GM08714 (cell line): ENCODE results near the gene PTX4.

Source experiments
- H3K4me3 ChIP-seq: fragments of 200-500 bp; sonication (Bioruptor generic); 2 replicates; pipeline ENCODE4 v1.5.1; 2014; ENCODE audit warnings: mild to moderate bottlenecking, low read length, inconsistent platforms
- ZNF274 ChIP-seq: IDR thresholded peaks from 2 replicates; pipeline ENCODE4 v1.6.1; 2012; ENCODE audit warnings: mild to moderate bottlenecking, low read depth, low read length

PTX4 gene

GRCh38 chr16:1510941-1511351 lies 22.2 kb upstream of the PTX4 start:
- H3K4me3 ChIP-seq, result no peak overlapping the region
- TF ChIP-seq ZNF274, result no peak

DNA sequence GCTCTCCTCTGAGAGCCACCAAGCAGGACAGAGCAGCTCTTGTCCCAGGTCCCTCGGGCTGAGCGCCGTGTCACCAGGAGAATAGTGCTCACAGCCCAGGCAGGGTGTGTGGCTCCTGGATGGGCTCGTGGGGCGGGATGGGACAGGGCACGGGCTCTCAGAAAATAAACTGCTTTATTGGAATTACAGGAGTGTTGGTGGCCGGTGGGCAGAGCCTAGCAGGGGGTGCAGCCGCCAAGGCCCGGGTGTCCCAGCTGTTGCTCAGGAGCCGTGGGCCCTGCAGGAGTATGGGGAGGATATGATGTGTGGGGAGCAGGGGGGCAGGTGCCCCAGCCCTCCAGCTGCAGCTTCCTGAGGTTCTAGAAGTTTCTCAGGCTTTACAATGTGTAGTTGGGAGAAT lies 21.5 kb upstream of the PTX4 start:
- no peak overlapping the region for H3K4me3 ChIP-seq

GRCh38 chr16:1509307-1510221 lies 20.8 kb upstream of the PTX4 start:
- H3K4me3 ChIP-seq, result no peak overlapping the region
- no peak for TF ChIP-seq ZNF274

More for the DNA sequence above, 21.5 kb upstream of the PTX4 start:
- no peak for TF ChIP-seq ZNF274

DNA sequence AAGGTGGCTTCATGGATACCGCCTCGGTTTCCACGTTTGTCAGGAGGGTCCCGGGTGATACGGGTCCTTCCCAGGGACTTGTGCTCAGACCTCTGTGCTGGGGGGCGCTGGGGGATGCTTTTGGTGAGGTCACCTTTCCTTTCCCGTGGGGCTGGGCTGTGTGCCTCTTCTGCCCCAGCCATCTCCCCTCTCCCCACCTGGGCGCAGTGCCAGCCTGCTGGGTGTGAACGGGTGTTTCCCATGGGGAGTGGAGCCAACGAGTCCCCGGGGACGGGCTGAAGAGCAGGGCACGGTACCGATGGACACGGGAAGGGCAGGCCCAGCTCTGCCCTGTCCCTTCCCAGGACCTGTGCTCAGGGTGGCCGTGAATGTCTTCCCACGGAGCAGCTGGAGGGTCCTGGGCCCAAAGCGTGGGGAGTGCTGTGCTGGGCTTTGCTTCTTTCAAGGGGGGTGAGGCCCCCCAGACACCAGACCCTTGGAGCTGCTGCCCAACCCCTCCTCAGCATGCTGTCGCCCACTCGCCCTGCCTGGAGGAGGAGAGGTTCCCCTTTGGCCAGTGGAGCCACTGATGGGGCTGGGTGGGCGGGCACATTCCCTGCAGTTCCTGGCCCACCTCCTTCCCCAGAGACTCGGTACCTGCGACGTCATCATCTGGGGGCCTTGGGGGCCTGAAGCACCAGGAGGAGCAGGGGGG lies 19.9 kb upstream of the PTX4 start:
- no peak overlapping the region for H3K4me3 ChIP-seq
- no peak for TF ChIP-seq ZNF274

DNA sequence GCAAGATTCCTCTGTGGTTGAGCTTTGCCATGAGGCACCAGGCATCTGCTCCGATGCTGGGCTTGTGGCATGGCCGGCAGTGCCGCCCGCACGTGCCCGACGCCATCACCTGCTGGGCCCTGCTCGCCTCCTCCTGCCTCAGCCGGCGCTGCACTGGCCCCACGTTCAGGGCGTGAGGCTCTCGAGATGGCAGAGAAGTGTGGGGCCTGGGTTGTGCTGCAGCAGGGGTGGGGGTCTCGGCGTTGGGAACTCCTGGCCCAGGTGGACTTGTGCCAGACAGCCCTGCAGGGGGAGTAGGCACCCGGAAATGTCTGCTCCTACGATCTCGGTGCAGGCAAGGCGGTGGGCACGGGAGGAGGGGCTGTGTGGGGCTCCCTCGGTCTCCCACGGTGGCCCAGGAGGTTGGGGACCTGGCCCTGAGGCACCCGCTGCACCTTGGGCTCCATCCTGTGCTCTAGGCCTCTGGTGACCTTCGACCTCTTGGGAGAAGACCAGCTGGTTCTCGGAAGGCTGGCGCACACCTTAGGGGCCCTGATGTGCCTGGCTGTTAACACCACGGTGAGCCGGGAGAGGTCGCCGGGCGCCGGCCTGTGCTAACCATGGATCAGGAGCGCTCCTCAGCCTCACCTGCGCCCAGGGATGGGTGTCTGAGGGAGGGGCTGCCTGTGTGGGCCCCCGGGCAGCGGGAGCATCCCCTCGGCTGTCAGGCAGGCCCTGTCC lies 17.9 kb upstream of the PTX4 start:
- no peak for TF ChIP-seq ZNF274

DNA sequence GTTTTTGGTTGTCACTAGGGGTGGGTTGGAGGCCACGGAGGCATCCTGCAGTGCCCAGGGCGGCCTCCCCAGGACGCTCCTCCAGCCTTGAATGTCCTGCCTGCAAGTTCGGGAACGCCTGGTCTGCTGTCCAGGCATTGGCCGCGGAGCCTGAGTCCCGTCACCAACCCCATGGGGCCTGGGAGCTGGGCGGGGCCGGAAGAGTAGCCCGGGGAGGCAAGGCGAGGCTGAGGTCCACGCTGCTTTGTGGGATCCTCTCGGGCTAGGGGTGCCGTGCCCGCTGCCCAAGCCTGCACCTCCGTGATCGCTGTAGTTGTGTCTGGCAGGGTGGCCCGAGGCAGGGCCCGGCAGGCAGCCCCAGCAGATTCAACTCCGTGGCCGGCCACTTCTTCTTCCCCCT lies 17.2 kb upstream of the PTX4 start:
- H3K4me3 ChIP-seq, result no peak overlapping the region
- no peak for TF ChIP-seq ZNF274

More for the DNA sequence above, 17.9 kb upstream of the PTX4 start:
- no peak overlapping the region for H3K4me3 ChIP-seq

- TF ChIP-seq ZNF274, result no peak
Measured at GRCh38 chr16:1505073-1505844, 16.5 kb upstream of the PTX4 start.

DNA sequence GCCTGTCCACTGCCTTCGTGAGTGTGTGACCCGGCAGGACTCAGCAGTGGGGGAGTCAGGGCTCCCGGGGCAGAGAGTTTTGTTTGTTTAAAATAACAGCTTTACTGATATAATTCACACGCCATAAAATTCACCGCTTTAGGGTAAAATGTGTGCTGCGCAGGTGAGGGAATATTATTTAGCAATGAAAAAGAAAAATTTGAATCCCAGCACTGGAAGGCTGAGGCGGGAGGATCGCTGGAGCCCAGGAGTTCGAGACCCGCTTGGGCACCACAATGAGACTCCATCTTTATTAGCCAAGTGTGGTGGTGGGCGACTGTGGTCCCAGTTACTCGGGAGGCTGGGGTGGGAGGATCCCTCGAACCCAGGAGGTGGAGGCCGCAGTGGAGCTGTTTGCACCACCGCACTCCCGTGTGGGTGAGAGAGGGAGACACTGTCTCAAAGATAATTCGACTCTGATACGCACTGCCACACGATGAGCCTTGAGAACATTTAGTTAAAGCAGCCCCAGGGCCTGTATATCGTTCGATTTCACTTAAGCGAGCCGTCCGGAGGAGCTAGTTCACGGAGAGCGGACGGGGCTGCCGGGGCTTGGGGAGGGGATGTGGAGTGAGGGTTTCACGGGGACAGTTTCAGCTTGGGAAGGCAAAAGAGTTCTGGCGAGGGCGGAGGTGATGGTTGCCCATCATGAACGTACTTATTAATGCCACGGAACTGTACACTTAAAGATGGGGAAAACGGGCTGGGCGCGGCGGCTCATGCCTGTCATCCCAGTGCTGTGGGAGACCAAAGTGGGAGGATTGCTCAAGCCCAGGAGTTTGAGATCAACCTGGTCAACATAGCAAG lies 14.6 kb upstream of the PTX4 start:
- TF ChIP-seq ZNF274, result no peak
- H3K4me3 ChIP-seq, result no peak overlapping the region

More at GRCh38 chr16:1505073-1505844, 16.5 kb upstream of the PTX4 start:
- no peak overlapping the region for H3K4me3 ChIP-seq

GRCh38 chr16:1502092-1503004 lies 13.6 kb upstream of the PTX4 start:
- TF ChIP-seq ZNF274, result no peak

GRCh38 chr16:1501630-1502029 lies 12.9 kb upstream of the PTX4 start:
- no peak overlapping the region for H3K4me3 ChIP-seq
- TF ChIP-seq ZNF274, result no peak

More at GRCh38 chr16:1502092-1503004, 13.6 kb upstream of the PTX4 start:
- no peak overlapping the region for H3K4me3 ChIP-seq

DNA sequence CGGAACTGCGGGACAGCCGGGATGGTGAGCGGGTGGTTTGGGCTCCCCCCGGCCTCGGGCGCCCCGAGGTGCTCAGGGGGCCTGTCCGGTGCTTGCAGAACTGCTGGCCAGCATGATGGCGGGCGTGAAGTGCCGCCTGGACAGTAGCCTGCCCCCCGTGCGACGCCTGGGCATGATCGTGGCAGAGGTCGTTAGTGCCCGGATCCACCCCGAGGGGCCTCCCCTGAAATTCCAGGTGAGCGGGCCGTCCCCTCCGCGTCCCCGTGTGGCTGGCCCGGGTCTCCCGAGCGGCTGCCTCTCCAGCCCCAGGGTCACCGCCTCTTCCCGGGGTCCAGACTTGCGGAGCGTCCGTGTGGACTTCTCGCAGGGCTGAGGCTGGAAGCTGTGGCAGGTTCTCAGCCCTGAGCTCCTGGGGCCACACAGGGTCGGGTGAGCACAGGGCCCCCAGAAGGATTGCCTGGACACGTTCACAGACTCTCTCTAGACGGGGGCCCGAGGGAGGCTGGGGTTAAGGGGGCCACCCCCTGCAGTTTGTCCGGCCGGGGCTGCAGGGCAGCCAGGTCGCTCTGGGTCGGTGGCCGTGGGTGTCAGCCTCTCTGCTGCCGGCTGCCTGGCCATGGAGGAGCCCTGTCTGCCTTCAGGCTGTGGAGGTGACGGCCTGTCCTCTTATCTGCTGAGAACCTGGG lies 11.9 kb upstream of the PTX4 start:
- H3K4me3 ChIP-seq, result no peak overlapping the region
- TF ChIP-seq ZNF274, result no peak

DNA sequence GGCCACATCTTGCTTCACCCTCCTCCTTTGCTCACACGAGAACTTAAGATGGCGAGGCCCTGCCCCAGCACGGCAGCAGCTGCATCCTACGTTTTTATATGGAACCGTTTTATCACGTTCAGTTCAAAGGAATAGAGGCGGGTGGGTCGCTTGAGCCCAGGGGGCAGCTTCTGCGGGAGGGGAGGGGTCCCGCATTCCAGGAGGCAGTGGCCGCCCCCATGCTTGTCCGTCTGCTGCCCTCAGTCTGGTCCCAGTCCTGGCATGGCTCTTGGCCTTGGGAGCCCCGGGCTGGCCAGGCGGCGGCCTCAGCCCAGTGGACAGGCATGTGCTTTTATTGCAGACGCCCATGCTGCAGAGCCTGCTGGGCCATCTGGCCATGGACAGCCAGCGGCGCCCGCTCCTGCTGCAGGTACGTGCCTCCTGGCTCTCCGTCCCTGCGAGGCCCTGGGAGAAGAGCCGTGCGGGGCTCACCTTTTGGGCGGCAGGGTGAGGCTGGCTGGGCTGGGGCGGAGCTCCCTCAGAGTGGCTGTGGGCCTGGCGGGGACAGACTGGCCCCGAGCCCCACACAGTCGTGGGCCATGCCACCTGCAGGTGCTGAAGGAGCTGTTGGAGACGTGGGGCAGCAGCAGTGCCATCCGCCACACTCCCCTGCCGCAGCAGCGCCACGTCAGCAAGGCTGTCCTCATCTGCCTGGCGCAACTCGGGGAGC lies 11.2 kb upstream of the PTX4 start:
- TF ChIP-seq ZNF274, result no peak
- no peak overlapping the region for H3K4me3 ChIP-seq
